HG02973 (cell line): Measurements from ENCODE around the gene FUNDC2.
"Not testable (repeated sequence)": the region's sequence is repeated elsewhere in the genome, so short reads cannot be mapped to it uniquely, and the experiment has no call there.

Source experiments
- ATAC-seq: cut with Tn5 transposase; IDR thresholded peaks from one replicate; pipeline ENCODE4 v1.9.1; 2021; ENCODE audit warnings: moderate library complexity; ENCODE audit not compliant: unreplicated experiment

FUNDC2 gene

DNA sequence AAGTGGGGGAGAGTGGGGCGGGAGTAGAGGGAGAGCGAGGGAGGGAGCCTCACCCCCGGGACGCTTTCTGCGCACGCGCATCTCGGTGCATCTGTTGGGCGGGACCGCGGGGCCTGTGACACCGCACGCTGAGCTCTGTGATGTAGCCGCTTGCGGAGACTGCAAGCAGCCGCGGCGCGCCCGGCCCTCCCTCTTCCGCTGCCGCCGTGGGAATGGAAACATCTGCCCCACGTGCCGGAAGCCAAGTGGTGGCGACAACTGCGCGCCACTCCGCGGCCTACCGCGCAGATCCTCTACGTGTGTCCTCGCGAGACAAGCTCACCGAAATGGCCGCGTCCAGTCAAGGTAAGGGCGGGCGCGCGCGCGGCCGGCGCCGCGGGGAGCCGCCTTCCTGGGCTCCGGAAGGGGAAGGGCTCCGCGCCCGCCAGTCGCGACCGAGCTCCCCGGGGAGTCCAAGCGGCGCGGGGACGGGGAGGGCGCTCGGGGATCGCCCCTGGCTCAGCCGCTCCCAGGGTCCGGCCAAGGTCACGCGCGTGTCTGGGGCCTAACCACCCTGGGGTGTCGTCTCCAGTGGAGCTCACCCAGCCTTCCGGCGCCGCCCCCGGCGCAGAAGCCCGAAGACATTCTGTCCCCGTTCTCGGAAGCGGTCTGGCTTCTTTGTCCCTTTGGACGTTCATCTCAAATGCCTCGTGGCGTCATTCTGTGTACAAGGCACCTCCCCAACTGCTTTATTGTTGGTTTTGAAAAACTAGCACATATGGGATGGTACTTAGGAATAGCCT, at the start of gene FUNDC2:
FUNDC2 (plus strand) TSS at position 118 of the 782 bp plus-strand sequence; CDS start at position 213, 95 bp downstream.
- peak; percentile 79 for ATAC-seq

GRCh38 chrX:154979629-154980028, 47.0 kb upstream of the FUNDC2 start:
- no peak for ATAC-seq

DNA sequence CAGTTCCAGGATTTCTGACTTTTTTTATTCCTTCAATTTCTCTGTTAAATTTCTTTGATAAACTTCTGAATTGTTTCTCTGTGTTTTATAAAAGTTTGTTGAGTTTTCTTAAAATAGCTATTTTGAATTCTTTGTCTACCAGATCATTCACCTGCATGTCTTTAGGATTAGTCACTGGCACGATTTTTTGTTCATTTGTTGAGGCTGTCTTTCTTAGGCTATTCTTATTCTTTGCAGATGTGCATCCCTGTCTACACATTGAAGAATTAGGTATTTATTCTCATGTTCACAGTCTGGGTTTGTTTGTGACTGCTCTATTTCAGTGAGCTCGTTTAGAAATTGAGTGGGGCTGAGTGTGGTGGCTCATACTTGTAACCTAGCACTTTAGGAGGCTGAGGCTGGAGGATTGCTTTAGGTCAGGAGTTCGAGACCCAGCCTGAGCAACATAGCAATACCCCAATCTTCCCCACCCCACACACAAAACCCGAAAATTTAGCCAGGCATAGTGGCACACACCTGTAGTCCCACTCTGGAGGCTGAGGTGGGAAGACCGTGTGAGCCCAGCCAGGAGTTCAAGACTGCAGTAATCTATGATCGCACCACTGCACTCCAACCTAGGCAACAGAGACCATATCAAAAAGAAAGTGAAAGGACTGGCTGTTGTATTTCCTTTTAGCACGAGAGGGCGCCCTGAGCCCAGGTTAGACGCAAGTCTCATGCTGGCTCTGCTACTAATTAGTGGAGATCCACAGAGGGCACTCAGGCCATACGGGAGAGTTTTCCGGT, 46.1 kb upstream of the FUNDC2 start:
- ATAC-seq: peak; percentile 91

GRCh38 chrX:154981116-154981411, 45.6 kb upstream of the FUNDC2 start:
- ATAC-seq: peak; percentile 16

- no peak for ATAC-seq
These were observed 39.6 kb upstream of the FUNDC2 start for GRCh38 chrX:154986826-154987575.

- no peak for ATAC-seq
These were observed 38.7 kb upstream of the FUNDC2 start for GRCh38 chrX:154987940-154988339.

GRCh38 chrX:154988719-154989118, 37.9 kb upstream of the FUNDC2 start:
- ATAC-seq: no peak

GRCh38 chrX:154990496-154990895, 36.1 kb upstream of the FUNDC2 start:
- ATAC-seq: peak; percentile 73

DNA sequence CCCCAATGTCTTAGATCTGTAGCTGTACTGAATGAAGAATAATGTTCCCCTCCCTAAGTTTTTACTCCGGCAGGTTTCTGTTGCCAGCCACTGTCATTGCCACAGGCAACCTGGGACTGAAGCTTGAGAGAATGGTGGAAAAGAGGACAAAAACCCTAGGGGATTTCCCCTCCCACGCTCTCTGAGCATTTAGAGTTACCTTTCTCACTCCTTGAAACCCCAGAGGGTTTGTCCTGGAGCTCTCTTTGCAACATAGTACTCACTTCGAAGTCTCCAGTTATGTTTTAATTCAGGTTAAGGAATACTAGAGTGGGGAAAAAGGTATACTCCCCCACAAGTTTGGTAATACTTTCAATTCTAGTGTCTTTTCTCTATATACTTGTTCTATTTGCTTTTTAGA, 35.6 kb upstream of the FUNDC2 start:
- peak; percentile 55 for ATAC-seq

- ATAC-seq: no peak
These were observed 35.2 kb upstream of the FUNDC2 start for GRCh38 chrX:154991476-154991875.

GRCh38 chrX:154998204-154998880, 28.3 kb upstream of the FUNDC2 start:
- no peak for ATAC-seq

- no peak for ATAC-seq
These were observed 25.8 kb upstream of the FUNDC2 start for GRCh38 chrX:155000841-155001240.

- ATAC-seq: no peak
These were observed 24.8 kb upstream of the FUNDC2 start for GRCh38 chrX:155001873-155002272.

DNA sequence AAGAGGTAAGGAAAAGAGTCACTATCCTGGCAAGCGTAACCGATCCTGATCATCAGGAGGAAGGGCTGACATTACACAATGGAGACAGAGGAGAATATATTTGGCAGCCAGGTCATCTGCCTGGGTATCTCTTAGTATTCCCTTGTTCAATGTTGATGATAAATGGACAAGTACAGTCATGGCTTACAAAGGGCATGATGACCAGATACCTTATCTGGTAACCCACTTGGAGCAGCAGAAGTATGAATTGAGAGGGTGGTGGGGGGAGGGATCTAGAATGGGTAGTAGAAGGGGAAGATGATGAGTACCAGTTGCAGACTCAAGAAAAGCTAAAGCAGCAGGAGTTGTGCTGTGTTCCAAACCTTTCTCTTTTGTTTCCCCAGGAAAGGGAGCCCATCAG, 21.5 kb upstream of the FUNDC2 start:
- ATAC-seq: no peak

DNA sequence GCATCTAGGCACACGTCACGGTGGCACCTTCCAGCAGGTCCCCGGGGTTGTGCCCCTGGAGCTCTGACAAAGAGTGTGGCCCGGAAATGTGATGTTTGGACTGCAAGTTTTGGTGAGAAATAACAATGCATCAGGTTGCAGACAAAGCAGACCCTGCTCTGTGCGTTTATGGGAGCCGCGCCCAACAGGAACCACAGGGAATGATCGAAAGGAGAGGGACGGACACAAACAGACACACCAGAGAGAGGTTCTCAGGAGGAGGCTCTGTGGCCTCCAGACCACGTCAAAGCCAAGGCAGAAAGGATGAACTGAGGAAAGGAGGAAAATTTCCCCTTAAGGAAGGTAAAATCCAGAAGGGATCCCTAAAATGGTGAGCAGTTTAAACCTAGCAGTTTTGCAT, 20.3 kb upstream of the FUNDC2 start:
- not testable (repeated sequence) for ATAC-seq

- ATAC-seq: not testable (repeated sequence)
These were observed 19.6 kb upstream of the FUNDC2 start for GRCh38 chrX:155006913-155007671.

DNA sequence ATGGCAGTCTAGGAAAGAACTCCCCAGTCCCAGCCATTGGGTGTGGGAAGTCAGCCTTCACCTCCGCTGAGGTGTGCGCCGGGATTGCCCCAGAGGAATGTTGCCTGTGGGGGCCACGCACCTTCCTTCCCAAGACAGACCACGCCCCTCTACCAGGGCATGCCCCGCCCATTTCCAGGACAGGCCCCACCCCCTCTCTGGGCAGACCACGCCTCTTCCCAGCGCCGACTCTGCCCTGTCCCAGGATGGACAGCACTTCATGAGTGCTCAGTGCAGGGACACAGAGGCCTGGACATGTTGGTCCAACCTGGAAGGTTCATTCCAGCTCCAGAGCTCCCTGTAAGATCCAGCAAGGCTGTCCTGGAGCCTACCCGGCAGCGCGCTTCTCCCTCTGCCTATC, 18.1 kb upstream of the FUNDC2 start:
- not testable (repeated sequence) for ATAC-seq

- ATAC-seq: no peak
These were observed 16.6 kb upstream of the FUNDC2 start for GRCh38 chrX:155009994-155010472.

DNA sequence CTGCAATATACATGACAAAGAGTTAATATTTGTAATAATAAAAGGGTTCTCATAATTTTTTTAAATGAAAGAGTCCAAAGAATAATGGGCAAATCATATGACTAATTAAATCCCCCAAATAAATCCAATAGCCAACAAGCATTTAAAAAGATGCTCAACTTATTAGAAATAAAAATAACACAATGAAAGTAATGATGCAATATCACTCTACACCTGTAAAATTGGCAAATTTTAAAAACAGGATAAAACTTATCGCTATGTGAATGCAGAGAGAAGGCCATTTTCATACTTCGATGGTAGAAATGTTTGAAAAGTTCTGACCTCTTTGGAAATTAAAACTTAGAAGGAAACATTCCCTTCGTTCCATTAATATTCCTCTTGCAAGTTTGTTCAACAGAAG, 6.1 kb upstream of the FUNDC2 start:
- no peak for ATAC-seq

DNA sequence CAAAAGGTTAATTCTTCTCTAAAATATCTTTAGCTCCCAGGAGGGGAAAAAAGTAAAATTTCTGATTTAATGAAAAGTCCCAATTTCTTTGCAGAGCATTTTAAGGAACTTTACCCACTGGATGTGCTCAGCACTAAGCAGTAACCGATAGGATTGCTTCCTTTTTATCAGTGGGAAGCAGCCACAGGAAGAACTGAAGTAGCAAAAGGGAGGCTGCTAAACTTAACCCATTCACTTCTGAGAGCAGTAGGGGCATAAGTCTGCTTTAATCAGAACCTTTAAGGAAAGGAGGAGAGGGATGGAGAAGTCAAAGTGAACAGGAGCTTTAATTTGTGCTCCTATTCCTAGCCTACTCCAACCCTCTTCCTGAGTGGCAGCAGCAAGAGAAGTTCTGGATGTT, 4.1 kb upstream of the FUNDC2 start, which contains the start of gene F8:
F8 (minus strand) TSS at position 139 of the 400 bp plus-strand sequence. CDS start 171 bp downstream, outside the sequence.
- no peak for ATAC-seq
